SK-N-SH (cell line): ENCODE data around the gene PRKCA. TPM values are rescaled to one million over a fixed set of nuclear protein-coding genes. Genes with fewer than 3 reads are reported as not detected.
A peak's percentile ranks its signal among the peaks of the same experiment; 100 is the strongest.

Experiments
- CTCF ChIA-PET: fragments of 300-600, 350-600 bp; formaldehyde crosslinking; extraction: SDS; loops from one replicate; lab custom pipeline; 2021; lab: Yijun Ruan, JAX
- POLR2A ChIA-PET: fragments of 350-600 bp; sonication (Branson Sonifier 250); formaldehyde crosslinking; extraction: SDS; loops from one replicate; lab custom pipeline; 2020; ENCODE audit warnings: antibody characterized with exemption, inconsistent platforms; lab: Yijun Ruan, JAX
- DNase-seq: peaks from one replicate; pipeline ENCODE4 v3.0.0; 2012
- H2AFZ ChIP-seq: fragments of 200-600 bp; sonication (generic); 2 replicates; pipeline ENCODE4 v1.8.1; 2016; ENCODE audit warnings: antibody characterized with exemption, mild to moderate bottlenecking, low read depth
- H3F3A ChIP-seq: fragments of 200-600 bp; sonication (generic); replicated peaks from 2 replicates; pipeline ENCODE3; 2016; ENCODE audit warnings: antibody characterized with exemption, mild to moderate bottlenecking; ENCODE audit not compliant: insufficient read depth
- H3K27ac ChIP-seq, 2 experiments: fragments of 200-500 bp in 1 of 2; fragments of 200-600 bp in 1 of 2; sonication (Bioruptor generic) in 1 of 2; sonication (generic), shearing (Covaris generic) in 1 of 2; 2 replicates each; pipeline versions ENCODE4 v1.5.1 to v1.6.1; 2014 to 2016; ENCODE audit warnings: low read depth in 2 of 2, inconsistent platforms in 1 of 2, low read length in 1 of 2, mild to moderate bottlenecking in 1 of 2, mixed read lengths in 1 of 2
- H3K27me3 ChIP-seq: fragments of 200-600 bp; sonication (generic), shearing (Covaris generic); 2 replicates; pipeline ENCODE4 v1.6.1; 2016; ENCODE audit warnings: mixed run types; ENCODE audit not compliant: insufficient read depth
- H3K36me3 ChIP-seq, 2 experiments: fragments of 200-500 bp in 1 of 2; fragments of 200-600 bp in 1 of 2; sonication (Bioruptor generic) in 1 of 2; sonication (generic) in 1 of 2; replicated peaks in 1 of 2; 2 replicates each; pipeline versions ENCODE3 to v1.5.1; 2014 to 2016; ENCODE audit warnings: low read length in 1 of 2, mild to moderate bottlenecking in 1 of 2; ENCODE audit not compliant: insufficient read depth in 2 of 2, control insufficient read depth in 1 of 2
- H3K4me1 ChIP-seq, 2 experiments: fragments of 200-500 bp in 1 of 2; fragments of 200-600 bp in 1 of 2; sonication (Bioruptor generic) in 1 of 2; sonication (generic), shearing (Covaris generic) in 1 of 2; 2 replicates each; pipeline versions ENCODE4 v1.5.1 to v1.6.1; 2014 to 2016; ENCODE audit warnings: low read depth in 1 of 2, low read length in 1 of 2, mixed run types in 1 of 2; ENCODE audit not compliant: insufficient read depth in 2 of 2, control insufficient read depth in 1 of 2
- H3K4me2 ChIP-seq: fragments of 200-600 bp; sonication (generic), shearing (Covaris generic); 2 replicates; pipeline ENCODE4 v1.6.1; 2017; ENCODE audit warnings: mixed run types
- H3K4me3 ChIP-seq, 2 experiments: fragments of 200-500 bp in 1 of 2; fragments of 200-600 bp in 1 of 2; sonication (Bioruptor generic) in 1 of 2; sonication (generic), shearing (Covaris generic) in 1 of 2; 2 replicates each; pipeline versions ENCODE4 v1.5.1 to v1.8.1; 2014 to 2016; ENCODE audit warnings: low read depth in 2 of 2, inconsistent platforms in 1 of 2, low read length in 1 of 2, mild to moderate bottlenecking in 1 of 2, mixed read lengths in 1 of 2, moderate library complexity in 1 of 2
- H3K79me2 ChIP-seq: fragments of 200-600 bp; sonication (generic); 2 replicates; pipeline ENCODE4 v1.8.1; 2017; ENCODE audit warnings: mild to moderate bottlenecking; ENCODE audit not compliant: insufficient read depth
- H3K9ac ChIP-seq: fragments of 200-600 bp; sonication (generic); 2 replicates; pipeline ENCODE4 v1.6.1; 2017; ENCODE audit warnings: mixed run types
- H3K9me2 ChIP-seq: fragments of 200-600 bp; sonication (generic); 2 replicates; pipeline ENCODE4 v1.6.1; 2017; ENCODE audit warnings: mixed run types
- H3K9me3 ChIP-seq: fragments of 200-600 bp; sonication (generic); 2 replicates; pipeline ENCODE4 v1.6.1; 2017; ENCODE audit warnings: mixed run types, mild to moderate bottlenecking, moderate library complexity
- H4K20me1 ChIP-seq: fragments of 200-600 bp; sonication (generic); 2 replicates; pipeline ENCODE4 v1.6.1; 2017; ENCODE audit warnings: mild to moderate bottlenecking, mixed run types; ENCODE audit not compliant: insufficient read depth
- EP300 ChIP-seq, 2 experiments: IDR thresholded peaks; 2 replicates each; pipeline versions ENCODE4 v1.4.0 to v1.6.1; 2012; ENCODE audit warnings: borderline replicate concordance in 1 of 2, low read depth in 1 of 2, low read length in 1 of 2
- EZH2phosphoT487 ChIP-seq: fragments of 200-600 bp; sonication (generic); IDR thresholded peaks from 2 replicates; pipeline ENCODE4 v1.6.1; 2017; ENCODE audit warnings: low read depth, mixed run types, mild to moderate bottlenecking, antibody characterized with exemption, moderate library complexity, borderline replicate concordance
- FOXM1 ChIP-seq: IDR thresholded peaks from 2 replicates; pipeline ENCODE4 v1.4.0; 2012; ENCODE audit warnings: low read depth, mild to moderate bottlenecking
- GABPA ChIP-seq: IDR thresholded peaks from 2 replicates; pipeline ENCODE4 v1.4.0; 2012; ENCODE audit warnings: low read depth, mild to moderate bottlenecking
- JUND ChIP-seq: IDR thresholded peaks from 2 replicates; pipeline ENCODE4 v1.4.0; 2012
- YY1 ChIP-seq: IDR thresholded peaks from 2 replicates; pipeline ENCODE4 v1.4.0; 2012; ENCODE audit warnings: low read depth, mild to moderate bottlenecking
- WGBS: methylation state at CpG from one replicate; pipeline ENCODE4 v1.1.6; 2017; ENCODE audit warnings: low lambda C conversion rate; 5-methylcytosine and 5-hydroxymethylcytosine counted together
- polyA plus RNA-seq, 3 experiments: library from polyadenylated mRNA; depleted of rRNA; stranded (reverse); fragments of >200 nt; gene quantifications; 2 replicates each; pipeline ENCODE4 v1.2.3, GENCODE V29; 2012
- TF ChIP-seq, protein P1 (sequence below): fragments of 150-350 bp; IDR thresholded peaks from 2 replicates; pipeline ENCODE4 v1.6.1; 2016; ENCODE audit warnings: mild to moderate bottlenecking, low read depth, low read length
- TF ChIP-seq, protein P2 (sequence below): fragments of 150-350 bp; IDR thresholded peaks from 2 replicates; pipeline ENCODE4 v1.6.1; 2017; ENCODE audit warnings: antibody characterized with exemption, low read length, low read depth, borderline replicate concordance

PRKCA gene
- polyA plus RNA-seq, 1 of the 3 experiments (the other 2 are of a cell fraction): 108 TPM

DNA sequence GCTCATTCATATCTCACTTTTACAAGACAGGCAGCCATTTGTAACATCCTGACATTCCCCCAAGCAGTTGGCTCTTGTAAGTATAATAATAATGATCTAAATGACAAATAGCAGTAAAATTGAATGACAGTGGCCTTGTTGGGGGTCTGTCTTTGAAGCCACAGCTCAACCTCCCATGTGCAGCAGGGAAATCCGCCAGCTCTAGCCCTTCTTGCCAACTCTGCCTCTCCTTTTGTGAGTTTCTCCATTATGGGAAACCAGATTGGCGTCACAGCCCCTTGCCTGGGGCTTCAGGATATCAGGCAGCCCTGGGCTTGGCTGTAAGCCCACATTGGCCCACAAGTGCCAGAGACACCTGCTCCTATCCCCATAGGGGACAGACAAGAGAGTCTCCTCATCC, 462.1 kb downstream of the PRKCA start:
- Histone ChIP-seq H3K4me2 (no peak overlapping the region), H4K20me1 (no peaks in the 10 kb centered on the region), H3K4me1 (peaks cover 0 to 13% of the 10 kb centered on the region in 2 experiments; a peak in 2 of 4 replicates), H3K79me2 (no peaks in the 10 kb centered on the region), H3K9me3 (no peaks in the 10 kb centered on the region), H3K9ac (no peak overlapping the region), H3F3A (peaks cover 4% of the 10 kb centered on the region), H3K9me2 (no peaks in the 10 kb centered on the region), H3K27ac (peak overlapping the region in 1 of 2 experiments; percentile 53; a peak in 2 of 4 replicates), H3K36me3 (peaks cover 42 to 63% of the 10 kb centered on the region in 2 experiments), H3K4me3 (no peak overlapping the region), H3K27me3 (no peaks in the 10 kb centered on the region), H2AFZ (no peak overlapping the region)
- WGBS: 96% methylated on average over 2 of the region's 2 CpGs
- ChIA-PET POLR2A (no interaction called here), CTCF (interaction anchor here (1.0 to 2.1 kb wide), 4 partner anchors 13 to 68 kb away, joined by 3 to 11 read pairs (median 3); no protein-coding TSS in a partner anchor)
- DNase-seq: no peak
- TF ChIP-seq FOXM1 (no peak), GABPA (no peak), JUND (no peak), EP300 (IDR thresholded peaks at IDR 0.05; ENCODE audit: borderline replicate concordance in 1 of 2, low read depth in 1 of 2, low read length in 1 of 2) (0 out of 4 replicates have a peak, but pooled peaks of 1 of the 2 experiments have one; percentile 14), YY1 (no peak)

DNA sequence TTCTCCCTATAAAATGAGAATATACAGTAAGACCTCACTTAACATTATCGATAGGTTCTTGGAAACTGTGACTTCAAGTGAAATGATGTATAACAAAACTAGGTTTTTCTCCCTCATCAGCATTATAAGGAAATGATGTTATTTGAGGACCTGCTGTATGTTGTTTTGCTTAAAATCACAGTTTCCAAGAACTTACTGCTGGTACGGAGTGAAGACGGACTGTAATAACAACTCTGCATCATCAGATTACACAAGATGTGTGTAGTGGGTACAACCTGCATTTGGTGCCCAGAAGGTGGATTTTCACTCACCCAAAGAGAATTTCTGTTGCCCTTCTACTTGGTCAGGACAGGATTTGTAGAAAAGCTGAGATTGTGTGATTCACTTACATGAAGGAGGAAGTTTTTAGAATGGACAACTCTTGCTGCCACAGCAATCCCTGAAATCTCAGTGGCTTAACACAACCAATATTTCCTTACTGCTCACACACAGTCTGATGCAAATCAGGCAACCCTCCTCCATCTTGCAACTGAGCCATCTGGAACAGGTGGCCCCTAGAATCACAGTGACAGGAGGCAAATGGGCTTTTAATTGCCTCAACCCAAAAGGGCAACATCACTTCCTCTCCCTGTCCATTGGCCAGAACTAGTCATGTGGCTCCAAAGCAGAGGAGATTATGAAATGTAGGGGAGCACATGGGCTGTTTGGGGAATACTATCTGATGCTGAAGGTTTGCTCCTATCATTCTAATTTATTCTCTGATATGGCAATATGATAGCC, 464.9 kb downstream of the PRKCA start:
- H3K27ac ChIP-seq: no peak overlapping the region; a peak in 1 of 4 replicates
- no peaks in the 10 kb centered on the region for H3K79me2 ChIP-seq
- DNase-seq: no peak
- no peak overlapping the region for H2AFZ ChIP-seq
- no peak overlapping the region for H3K9ac ChIP-seq
- POLR2A ChIA-PET: no interaction called here
- no peaks in the 10 kb centered on the region for H3K27me3 ChIP-seq
- H3F3A ChIP-seq: no peaks in the 10 kb centered on the region
- H3K4me1 ChIP-seq: peaks cover 0 to 17% of the 10 kb centered on the region in 2 experiments; a peak in 2 of 4 replicates
- over 99% methylated on average over 3 of the region's 3 CpGs for WGBS
- TF ChIP-seq, protein P1, sequence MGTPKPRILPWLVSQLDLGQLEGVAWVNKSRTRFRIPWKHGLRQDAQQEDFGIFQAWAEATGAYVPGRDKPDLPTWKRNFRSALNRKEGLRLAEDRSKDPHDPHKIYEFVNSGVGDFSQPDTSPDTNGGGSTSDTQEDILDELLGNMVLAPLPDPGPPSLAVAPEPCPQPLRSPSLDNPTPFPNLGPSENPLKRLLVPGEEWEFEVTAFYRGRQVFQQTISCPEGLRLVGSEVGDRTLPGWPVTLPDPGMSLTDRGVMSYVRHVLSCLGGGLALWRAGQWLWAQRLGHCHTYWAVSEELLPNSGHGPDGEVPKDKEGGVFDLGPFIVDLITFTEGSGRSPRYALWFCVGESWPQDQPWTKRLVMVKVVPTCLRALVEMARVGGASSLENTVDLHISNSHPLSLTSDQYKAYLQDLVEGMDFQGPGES: no peak
- TF ChIP-seq, protein P2, sequence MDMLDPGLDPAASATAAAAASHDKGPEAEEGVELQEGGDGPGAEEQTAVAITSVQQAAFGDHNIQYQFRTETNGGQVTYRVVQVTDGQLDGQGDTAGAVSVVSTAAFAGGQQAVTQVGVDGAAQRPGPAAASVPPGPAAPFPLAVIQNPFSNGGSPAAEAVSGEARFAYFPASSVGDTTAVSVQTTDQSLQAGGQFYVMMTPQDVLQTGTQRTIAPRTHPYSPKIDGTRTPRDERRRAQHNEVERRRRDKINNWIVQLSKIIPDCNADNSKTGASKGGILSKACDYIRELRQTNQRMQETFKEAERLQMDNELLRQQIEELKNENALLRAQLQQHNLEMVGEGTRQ: no peak
- no peak for TF ChIP-seq EZH2phosphoT487
- H3K4me2 ChIP-seq: no peak overlapping the region
- H4K20me1 ChIP-seq: no peaks in the 10 kb centered on the region
- no peaks in the 10 kb centered on the region for H3K9me2 ChIP-seq
- H3K9me3 ChIP-seq: no peaks in the 10 kb centered on the region
- H3K36me3 ChIP-seq: peaks cover 35 to 64% of the 10 kb centered on the region in 2 experiments
- no peak overlapping the region for H3K4me3 ChIP-seq
- CTCF ChIA-PET: interaction anchor here (0.5 to 0.6 kb wide), 2 partner anchors 67 to 87 kb away, joined by 3 read pairs; partner anchors contain the start of gene CACNG5
